ENCODE measurements around the gene TEDDM1. TPM values are rescaled to one million over a fixed set of nuclear protein-coding genes. Genes with fewer than 3 reads are reported as not detected.

The TEDDM1 gene
- total RNA-seq, 2 experiments from 2014 or later: not detected

GRCh38 chr1:182413969-182414368 lies 13.5 kb upstream of the TEDDM1 start:
- ChIA-PET CTCF (ENCODE audit: unreplicated experiment) (no interaction called here), POLR2A (no interaction called here)
- Histone ChIP-seq H3K27ac (ENCODE audit: low read depth, low read length, poor library complexity, severe bottlenecking) (no peak overlapping the region), H2AFZ (ENCODE audit: low read length) (no peak overlapping the region), H3K4me3 (ENCODE audit: low read depth, low read length, poor library complexity, severe bottlenecking) (no peak overlapping the region), H3K4me2 (ENCODE audit: low read length) (no peak overlapping the region), H3K9me2 (ENCODE audit: insufficient read depth, low read length) (no peaks in the 10 kb centered on the region), H3K79me2 (ENCODE audit: insufficient read depth, low read depth, low read length) (no peaks in the 10 kb centered on the region), H3K36me3 (ENCODE audit: insufficient read depth, low read length) (no peaks in the 10 kb centered on the region), H3K4me1 (ENCODE audit: insufficient read depth, low read length, poor library complexity, severe bottlenecking) (no peaks in the 10 kb centered on the region), H4K20me1 (ENCODE audit: insufficient read depth, low read length) (no peaks in the 10 kb centered on the region), H3K9me3 (ENCODE audit: low read length) (no peaks in the 10 kb centered on the region)
- intact Hi-C loops (cut with micrococcal nuclease; ENCODE audit: unreplicated experiment): no loop called here
- DNase-seq (ENCODE audit: low spot score): no peak
- TF ChIP-seq CTCF (conservative IDR thresholded peaks at IDR 0.05; ENCODE audit: low read length): no peak
- no peak for TF ChIP-seq EZH2phosphoT487 (IDR thresholded peaks at IDR 0.05; ENCODE audit: borderline replicate concordance, low read depth, low read length)
- BruUV-seq (replicated peaks): no TSS peak

GRCh38 chr1:182413486-182413885 lies 13.0 kb upstream of the TEDDM1 start:
- Histone ChIP-seq H3K4me1 (ENCODE audit: insufficient read depth, low read length, poor library complexity, severe bottlenecking) (no peaks in the 10 kb centered on the region), H3K4me2 (ENCODE audit: low read length) (no peak overlapping the region), H3K9me3 (ENCODE audit: low read length) (no peaks in the 10 kb centered on the region), H3K4me3 (ENCODE audit: low read depth, low read length, poor library complexity, severe bottlenecking) (no peak overlapping the region), H3K36me3 (ENCODE audit: insufficient read depth, low read length) (no peaks in the 10 kb centered on the region), H3K27ac (ENCODE audit: low read depth, low read length, poor library complexity, severe bottlenecking) (no peak overlapping the region), H4K20me1 (ENCODE audit: insufficient read depth, low read length) (no peaks in the 10 kb centered on the region), H2AFZ (ENCODE audit: low read length) (no peak overlapping the region), H3K9me2 (ENCODE audit: insufficient read depth, low read length) (no peaks in the 10 kb centered on the region), H3K79me2 (ENCODE audit: insufficient read depth, low read depth, low read length) (no peaks in the 10 kb centered on the region)
- DNase-seq (ENCODE audit: low spot score): no peak
- CTCF ChIA-PET (ENCODE audit: unreplicated experiment): no interaction called here
- no TSS peak for BruUV-seq (replicated peaks)
- POLR2A ChIA-PET: interaction anchor here (1.5 kb wide), 1 partner anchor 21 kb away, joined by 4 read pairs; no protein-coding TSS in a partner anchor
- TF ChIP-seq EZH2phosphoT487 (IDR thresholded peaks at IDR 0.05; ENCODE audit: borderline replicate concordance, low read depth, low read length): no peak
- no peak for TF ChIP-seq CTCF (conservative IDR thresholded peaks at IDR 0.05; ENCODE audit: low read length)
- intact Hi-C loops (cut with micrococcal nuclease; ENCODE audit: unreplicated experiment): no loop called here

GRCh38 chr1:182410620-182411273 lies 10.3 kb upstream of the TEDDM1 start:
- no peak overlapping the region for H3K27ac ChIP-seq (ENCODE audit: low read depth, low read length, poor library complexity, severe bottlenecking)
- TF ChIP-seq CTCF (conservative IDR thresholded peaks at IDR 0.05; ENCODE audit: low read length): no peak
- no peak for TF ChIP-seq EZH2phosphoT487 (IDR thresholded peaks at IDR 0.05; ENCODE audit: borderline replicate concordance, low read depth, low read length)
- intact Hi-C loops (cut with micrococcal nuclease; ENCODE audit: unreplicated experiment): no loop called here
- no peaks in the 10 kb centered on the region for H3K79me2 ChIP-seq (ENCODE audit: insufficient read depth, low read depth, low read length)
- DNase-seq (ENCODE audit: low spot score): no peak
- H3K4me2 ChIP-seq (ENCODE audit: low read length): no peak overlapping the region
- no peaks in the 10 kb centered on the region for H3K9me3 ChIP-seq (ENCODE audit: low read length)
- ChIA-PET CTCF (ENCODE audit: unreplicated experiment) (no interaction called here), POLR2A (no interaction called here)
- no TSS peak for BruUV-seq (replicated peaks)
- no peak overlapping the region for H2AFZ ChIP-seq (ENCODE audit: low read length)
- no peaks in the 10 kb centered on the region for H3K4me1 ChIP-seq (ENCODE audit: insufficient read depth, low read length, poor library complexity, severe bottlenecking)
- H3K36me3 ChIP-seq (ENCODE audit: insufficient read depth, low read length): no peaks in the 10 kb centered on the region
- H3K4me3 ChIP-seq (ENCODE audit: low read depth, low read length, poor library complexity, severe bottlenecking): no peak overlapping the region
- H4K20me1 ChIP-seq (ENCODE audit: insufficient read depth, low read length): no peaks in the 10 kb centered on the region
- H3K9me2 ChIP-seq (ENCODE audit: insufficient read depth, low read length): no peaks in the 10 kb centered on the region
